Measurements from ENCODE around the gene TOB1.

- TF ChIP-seq POLR2AphosphoS5 (IDR thresholded peaks at IDR 0.05; ENCODE audit: borderline replicate concordance, low read depth, low read length): no peak
- TF ChIP-seq EZH2 (IDR thresholded peaks at IDR 0.05): no peak
- TF ChIP-seq FOXP2 (optimal IDR thresholded peaks at IDR 0.05; ENCODE audit: control extremely low read depth, extremely low read length, insufficient read depth): no peak
These were observed 24.2 kb downstream of the TOB1 start for GRCh38 chr17:50841949-50842354.

Data from SK-N-MC (cell line).